Suprapubic skin (tissue), 4 donors: ENCODE results near the gene MAP2K5. TPM values are rescaled to one million over a fixed set of nuclear protein-coding genes. Genes with fewer than 3 reads are reported as not detected.

Experiments used
- DNase-seq, 2 donors: peaks; one replicate each; pipeline ENCODE4 v3.0.0-alpha.2; 2019; ENCODE audit warnings: low spot score in 2 of 2
- H3K27ac ChIP-seq: fragments of 200-600 bp; sonication (generic); one replicate; pipeline ENCODE4 v1.5.1; 2019
- H3K27me3 ChIP-seq: fragments of 200-600 bp; sonication (generic); one replicate; pipeline ENCODE4 v1.5.1; 2019
- H3K36me3 ChIP-seq: fragments of 200-600 bp; sonication (generic); one replicate; pipeline ENCODE4 v1.5.1; 2019
- H3K4me1 ChIP-seq: fragments of 200-600 bp; sonication (generic); one replicate; pipeline ENCODE4 v1.5.1; 2019
- H3K4me3 ChIP-seq: fragments of 200-600 bp; sonication (generic); one replicate; pipeline ENCODE4 v1.5.1; 2019; ENCODE audit warnings: mild to moderate bottlenecking
- H3K9me3 ChIP-seq: fragments of 200-600 bp; sonication (generic); one replicate; pipeline ENCODE4 v1.5.1; 2019
- EP300 ChIP-seq: sonication (generic); formaldehyde crosslinking; IDR thresholded peaks from one replicate; pipeline ENCODE4 v1.6.1; 2017; ENCODE audit warnings: antibody characterized with exemption
- POLR2A ChIP-seq, 2 donors: fragments of 450-650 bp; IDR thresholded peaks; one replicate each; pipeline ENCODE4 v1.6.1; 2017; ENCODE audit warnings: antibody characterized with exemption in 2 of 2, mild to moderate bottlenecking in 2 of 2, moderate library complexity in 2 of 2
- POLR2AphosphoS5 ChIP-seq, 3 donors: sonication (generic); formaldehyde crosslinking; IDR thresholded peaks; one replicate each; pipeline ENCODE4 v1.6.1; 2017; ENCODE audit warnings: antibody characterized with exemption in 3 of 3
- WGBS: methylation state at CpG from one replicate; pipeline ENCODE4 v1.1.5; 2018; 5-methylcytosine and 5-hydroxymethylcytosine counted together
- total RNA-seq, 4 donors: library from RNA; depleted of rRNA; stranded (reverse); fragments of >200 nt; gene quantifications; one replicate each; pipeline ENCODE4 v1.1.0, GENCODE V29; 2016
- TF ChIP-seq, protein P1 (sequence below), 2 donors: fragments of 200-600 bp in 1 of 2; fragments of 450-650 bp in 1 of 2; sonication (generic) in 1 of 2; IDR thresholded peaks; one replicate each; pipeline ENCODE4 v1.5.1; 2016 to 2019; ENCODE audit warnings: antibody characterized with exemption in 2 of 2, mild to moderate bottlenecking in 1 of 2, moderate library complexity in 1 of 2

Gene MAP2K5
- total RNA-seq, 4 donors from 2014 or later: 9.5 to 18.5 (median 10.2) TPM

DNA sequence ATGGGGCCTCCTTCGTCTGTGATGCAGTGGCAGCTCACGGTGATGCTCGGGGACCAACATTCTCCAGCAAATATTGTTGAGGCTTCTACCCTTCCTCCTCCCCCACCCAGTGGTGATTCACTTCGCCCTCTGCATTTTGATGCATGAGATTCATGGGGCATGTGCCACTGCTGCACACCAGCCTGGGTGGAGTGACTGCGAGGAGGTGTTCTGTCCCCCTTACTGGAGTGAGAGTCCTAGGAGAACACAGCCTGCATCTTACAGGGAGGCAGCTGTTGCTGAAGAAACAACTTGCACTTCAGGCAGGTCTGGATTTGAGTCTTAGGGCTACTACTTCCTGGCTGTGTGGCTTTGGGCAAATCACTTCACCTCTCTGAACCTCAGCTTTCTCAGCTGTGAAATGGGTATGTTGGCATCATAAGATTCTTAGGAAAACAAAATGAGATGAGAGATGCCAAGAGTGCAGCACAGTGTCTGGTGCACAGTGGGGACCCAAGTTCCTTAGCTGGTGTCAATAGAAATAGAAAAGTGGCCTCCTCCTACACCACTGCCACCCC lies 272.6 kb downstream of the MAP2K5 start:
- Histone ChIP-seq H3K9me3 (no peaks in the 10 kb centered on the region), H3K4me3 (no peak overlapping the region), H3K36me3 (no peaks in the 10 kb centered on the region), H3K27me3 (peaks cover 46% of the 10 kb centered on the region), H3K4me1 (peaks cover under 1% of the 10 kb centered on the region), H3K27ac (no peak overlapping the region)
- DNase-seq: peak in 1 of 2 donors; percentile 19
- TF ChIP-seq, protein P1, sequence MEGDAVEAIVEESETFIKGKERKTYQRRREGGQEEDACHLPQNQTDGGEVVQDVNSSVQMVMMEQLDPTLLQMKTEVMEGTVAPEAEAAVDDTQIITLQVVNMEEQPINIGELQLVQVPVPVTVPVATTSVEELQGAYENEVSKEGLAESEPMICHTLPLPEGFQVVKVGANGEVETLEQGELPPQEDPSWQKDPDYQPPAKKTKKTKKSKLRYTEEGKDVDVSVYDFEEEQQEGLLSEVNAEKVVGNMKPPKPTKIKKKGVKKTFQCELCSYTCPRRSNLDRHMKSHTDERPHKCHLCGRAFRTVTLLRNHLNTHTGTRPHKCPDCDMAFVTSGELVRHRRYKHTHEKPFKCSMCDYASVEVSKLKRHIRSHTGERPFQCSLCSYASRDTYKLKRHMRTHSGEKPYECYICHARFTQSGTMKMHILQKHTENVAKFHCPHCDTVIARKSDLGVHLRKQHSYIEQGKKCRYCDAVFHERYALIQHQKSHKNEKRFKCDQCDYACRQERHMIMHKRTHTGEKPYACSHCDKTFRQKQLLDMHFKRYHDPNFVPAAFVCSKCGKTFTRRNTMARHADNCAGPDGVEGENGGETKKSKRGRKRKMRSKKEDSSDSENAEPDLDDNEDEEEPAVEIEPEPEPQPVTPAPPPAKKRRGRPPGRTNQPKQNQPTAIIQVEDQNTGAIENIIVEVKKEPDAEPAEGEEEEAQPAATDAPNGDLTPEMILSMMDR (IDR thresholded peaks at IDR 0.05): no peak
- TF ChIP-seq POLR2AphosphoS5 (IDR thresholded peaks at IDR 0.05) (no peak), EP300 (no peak), POLR2A (IDR thresholded peaks at IDR 0.05) (no peak)
- WGBS: 88% methylated on average over 4 of the region's 5 CpGs

DNA sequence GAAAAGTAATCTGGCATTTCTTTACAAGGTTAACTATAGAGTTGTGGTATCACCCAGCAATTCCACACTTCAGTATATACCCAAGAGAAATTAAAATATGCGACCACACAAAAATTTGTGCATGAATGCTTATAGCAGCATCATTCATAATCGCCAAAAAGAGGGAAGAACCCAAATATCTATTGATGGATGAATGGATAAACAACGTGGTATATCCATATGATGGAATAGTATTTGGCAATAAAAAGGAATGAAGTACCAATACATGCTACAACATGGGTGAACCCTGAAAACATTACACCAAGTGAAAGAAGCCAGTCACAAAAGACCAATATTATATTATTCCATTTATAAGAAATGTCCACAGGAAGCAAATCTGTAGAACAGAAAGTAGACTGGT lies 274.2 kb downstream of the MAP2K5 start:
- H3K36me3 ChIP-seq: no peaks in the 10 kb centered on the region
- 95% methylated on average over 3 of the region's 3 CpGs for WGBS
- H3K27me3 ChIP-seq: peaks cover 61% of the 10 kb centered on the region
- no peak overlapping the region for H3K4me3 ChIP-seq
- H3K4me1 ChIP-seq: peaks cover 11% of the 10 kb centered on the region
- no peak for DNase-seq
- no peak overlapping the region for H3K27ac ChIP-seq
- TF ChIP-seq, protein P1 (IDR thresholded peaks at IDR 0.05): no peak
- TF ChIP-seq POLR2A (IDR thresholded peaks at IDR 0.05): no peak
- no peak for TF ChIP-seq POLR2AphosphoS5 (IDR thresholded peaks at IDR 0.05)
- no peak for TF ChIP-seq EP300
- H3K9me3 ChIP-seq: no peaks in the 10 kb centered on the region

DNA sequence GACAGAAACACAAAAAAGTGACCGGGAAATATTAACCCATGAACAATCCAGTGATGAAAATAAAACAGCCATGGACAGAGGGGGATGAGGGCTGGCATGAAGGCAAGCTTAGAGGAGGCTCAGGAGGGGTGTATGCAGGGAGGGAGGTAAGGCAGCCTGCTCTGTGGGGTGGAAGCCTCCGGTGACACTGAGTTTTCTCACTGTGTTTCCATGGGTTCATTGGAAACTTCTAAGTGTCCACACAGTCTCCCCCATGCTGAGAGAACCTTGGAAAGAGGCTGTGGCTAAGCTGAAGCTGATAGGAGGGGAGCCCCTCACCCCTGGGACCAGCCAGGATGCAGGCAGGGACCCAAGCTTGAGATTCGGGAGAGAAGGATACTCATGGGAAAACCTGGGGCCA lies 276.0 kb downstream of the MAP2K5 start:
- Histone ChIP-seq H3K4me3 (no peak overlapping the region), H3K9me3 (no peaks in the 10 kb centered on the region), H3K27me3 (peaks cover 79% of the 10 kb centered on the region), H3K27ac (no peak overlapping the region), H3K4me1 (peaks cover 22% of the 10 kb centered on the region), H3K36me3 (no peaks in the 10 kb centered on the region)
- 69% methylated on average over 3 of the region's 3 CpGs for WGBS
- DNase-seq: peak in 1 of 2 donors; percentile 28
- no peak for TF ChIP-seq POLR2A (IDR thresholded peaks at IDR 0.05)
- TF ChIP-seq EP300: no peak
- TF ChIP-seq, protein P1 (IDR thresholded peaks at IDR 0.05): no peak
- TF ChIP-seq POLR2AphosphoS5 (IDR thresholded peaks at IDR 0.05): no peak

DNA sequence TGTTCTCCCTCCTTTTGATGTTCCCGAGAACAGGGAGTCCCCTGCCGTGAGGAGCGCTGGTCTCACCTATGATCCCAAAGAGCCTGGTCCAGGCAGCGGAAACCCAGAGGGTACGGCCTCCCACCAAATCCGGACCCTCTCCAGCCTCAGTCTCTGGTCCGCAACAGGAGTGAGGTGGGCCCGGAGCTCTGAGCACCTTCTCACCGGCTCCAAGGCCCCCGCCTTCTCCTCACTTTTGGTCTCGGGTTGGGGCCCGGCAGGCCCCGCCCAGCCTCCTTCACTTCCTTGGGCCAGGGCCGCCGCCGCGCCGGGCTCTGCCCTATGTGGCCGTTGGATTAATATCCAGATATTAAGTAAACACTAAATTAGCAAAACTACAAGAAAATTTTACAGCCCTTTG lies 277.1 kb downstream of the MAP2K5 start:
- 16% methylated on average over 13 of the region's 19 CpGs for WGBS
- Histone ChIP-seq H3K27ac (no peak overlapping the region), H3K9me3 (no peaks in the 10 kb centered on the region), H3K27me3 (peaks cover 91% of the 10 kb centered on the region), H3K36me3 (no peaks in the 10 kb centered on the region), H3K4me1 (peaks cover 30% of the 10 kb centered on the region), H3K4me3 (no peak overlapping the region)
- DNase-seq: no peak
- TF ChIP-seq EP300 (no peak), POLR2AphosphoS5 (IDR thresholded peaks at IDR 0.05) (no peak), POLR2A (IDR thresholded peaks at IDR 0.05) (no peak)
- TF ChIP-seq, protein P1 (IDR thresholded peaks at IDR 0.05): no peak

DNA sequence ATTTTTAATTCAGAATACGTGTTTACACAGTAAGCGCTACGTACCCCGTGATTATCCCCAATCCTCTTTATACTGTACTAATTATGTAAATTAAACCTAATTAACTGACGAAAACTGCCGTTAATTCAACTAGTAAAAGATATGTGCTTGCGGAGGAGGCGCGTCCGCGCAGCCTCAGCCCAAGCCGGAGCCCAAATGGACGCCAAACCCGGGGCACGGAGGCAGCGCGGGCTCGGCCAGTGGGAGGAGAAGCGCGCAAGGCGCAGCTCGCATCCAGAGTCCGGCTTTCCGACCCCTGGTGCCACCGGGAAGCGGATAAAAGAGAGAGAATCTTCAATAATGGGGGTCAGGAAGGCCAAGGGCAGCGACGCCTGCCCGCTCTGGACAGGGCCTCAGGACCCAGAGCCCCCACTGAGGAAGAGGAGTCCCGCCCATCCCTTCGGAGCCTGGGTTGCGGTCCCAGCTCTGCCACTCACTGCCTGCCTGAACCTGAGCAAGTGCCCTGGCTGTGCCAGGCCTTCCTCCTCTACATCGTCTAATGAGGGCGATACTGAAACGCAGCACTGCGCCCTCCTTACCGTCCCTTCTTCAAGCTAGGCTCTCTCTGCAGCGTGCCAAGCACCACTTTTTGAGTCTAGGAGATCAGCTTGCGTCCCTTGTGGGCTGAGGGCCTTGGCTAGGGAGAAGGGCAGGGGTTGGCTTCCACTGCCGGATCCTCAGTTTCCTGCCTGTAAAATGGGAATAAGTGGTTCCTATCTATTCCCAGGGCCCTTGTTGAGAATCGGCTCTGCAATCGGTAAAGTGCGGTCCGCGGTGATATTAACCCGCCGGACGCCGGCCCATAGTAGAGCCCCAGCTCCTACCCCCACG lies 277.9 kb downstream of the MAP2K5 start:
- Histone ChIP-seq H3K9me3 (no peaks in the 10 kb centered on the region), H3K27me3 (peaks cover 93% of the 10 kb centered on the region), H3K4me3 (no peak overlapping the region), H3K27ac (no peak overlapping the region), H3K4me1 (peaks cover 37% of the 10 kb centered on the region), H3K36me3 (no peaks in the 10 kb centered on the region)
- 13% methylated on average over 31 of the region's 50 CpGs for WGBS
- TF ChIP-seq POLR2A (IDR thresholded peaks at IDR 0.05) (no peak), POLR2AphosphoS5 (IDR thresholded peaks at IDR 0.05) (no peak), EP300 (no peak)
- TF ChIP-seq, protein P1 (IDR thresholded peaks at IDR 0.05): no peak
- DNase-seq: no peak
